Activated naive CD8-positive, alpha-beta T cell treated with anti-CD3 and anti-CD28 coated beads, Interleukin-2, amount 50 U/mL, for 16 hours (primary cell): ENCODE data around the gene CACNB2.

Source experiments
- DNase-seq: peaks from one replicate; pipeline ENCODE4 v3.0.0-alpha.2; 2020; ENCODE audit warnings: low read depth, low spot score

The CACNB2 gene

GRCh38 chr10:18140149-18140956 is at the start of gene CACNB2:
TSS of gene CACNB2 (plus strand) at chr10:18140424.
- no peak for DNase-seq

GRCh38 chr10:18094332-18094731 is 45.9 kb upstream of the CACNB2 start:
- DNase-seq, result no peak

DNA sequence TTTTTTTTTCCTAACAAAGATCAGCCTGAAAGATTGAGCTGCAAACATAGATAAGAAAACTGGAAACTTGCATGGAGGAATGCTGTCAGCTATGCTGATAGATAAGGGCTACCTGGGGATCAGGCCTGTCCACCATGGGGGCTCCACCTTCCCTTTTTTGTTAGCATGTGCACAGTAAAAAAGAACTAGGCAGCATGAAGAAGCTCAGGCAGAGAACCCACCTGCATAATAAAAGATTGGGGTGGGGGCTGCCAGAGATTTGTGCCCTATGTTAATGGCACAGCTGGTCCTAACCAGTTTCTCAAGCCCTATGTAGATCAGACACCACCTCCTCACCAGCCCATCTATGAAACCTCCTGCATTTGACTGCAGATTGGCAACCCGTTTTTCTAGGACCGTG is 45.4 kb upstream of the CACNB2 start:
- DNase-seq, result no peak

DNA sequence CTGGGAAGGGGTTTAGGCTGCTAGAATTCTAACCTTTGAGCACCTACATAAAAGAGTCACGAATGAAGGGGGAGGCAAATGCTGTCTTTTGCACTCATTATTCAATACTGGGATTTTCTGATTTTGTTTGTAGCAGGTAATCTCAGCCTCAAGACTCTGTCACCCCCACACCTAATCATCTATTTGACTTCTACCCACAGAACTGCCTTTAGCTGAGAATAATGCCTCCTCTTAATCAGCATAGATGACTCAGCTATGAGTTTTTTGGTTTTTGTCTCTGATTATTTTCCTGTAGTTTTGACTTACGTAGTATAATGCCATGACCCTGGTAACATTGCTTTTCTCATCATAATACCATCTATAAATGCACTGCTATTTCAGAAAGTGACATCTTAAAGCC is 42.7 kb upstream of the CACNB2 start:
- DNase-seq, result no peak

DNA sequence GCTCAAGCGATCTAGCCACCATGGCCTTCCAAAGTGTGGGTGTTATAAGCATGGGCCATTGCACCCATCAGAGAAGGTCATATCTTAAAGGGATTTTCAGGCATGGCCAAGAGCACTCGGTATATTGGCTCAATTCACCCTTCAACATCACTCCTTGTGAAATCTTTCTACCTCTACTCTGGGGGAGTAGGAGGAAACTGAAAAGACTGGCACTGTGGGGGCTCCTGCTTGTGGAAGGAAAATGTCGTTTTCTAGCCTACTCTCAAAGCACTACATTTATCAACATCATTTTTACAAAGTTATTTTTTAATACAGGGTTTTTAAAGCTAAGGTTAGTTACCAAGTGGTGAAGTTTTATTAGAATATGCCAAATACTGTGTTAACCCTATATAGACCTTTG is 42.0 kb upstream of the CACNB2 start:
- DNase-seq, result no peak

GRCh38 chr10:18099415-18099814 is 40.8 kb upstream of the CACNB2 start:
- DNase-seq, result no peak

- DNase-seq, result no peak
Measured at GRCh38 chr10:18100669-18101068, 39.6 kb upstream of the CACNB2 start.

- no peak for DNase-seq
Measured at GRCh38 chr10:18102404-18102803, 37.8 kb upstream of the CACNB2 start.

GRCh38 chr10:18104223-18104872 is 35.9 kb upstream of the CACNB2 start:
- DNase-seq, result no peak

DNA sequence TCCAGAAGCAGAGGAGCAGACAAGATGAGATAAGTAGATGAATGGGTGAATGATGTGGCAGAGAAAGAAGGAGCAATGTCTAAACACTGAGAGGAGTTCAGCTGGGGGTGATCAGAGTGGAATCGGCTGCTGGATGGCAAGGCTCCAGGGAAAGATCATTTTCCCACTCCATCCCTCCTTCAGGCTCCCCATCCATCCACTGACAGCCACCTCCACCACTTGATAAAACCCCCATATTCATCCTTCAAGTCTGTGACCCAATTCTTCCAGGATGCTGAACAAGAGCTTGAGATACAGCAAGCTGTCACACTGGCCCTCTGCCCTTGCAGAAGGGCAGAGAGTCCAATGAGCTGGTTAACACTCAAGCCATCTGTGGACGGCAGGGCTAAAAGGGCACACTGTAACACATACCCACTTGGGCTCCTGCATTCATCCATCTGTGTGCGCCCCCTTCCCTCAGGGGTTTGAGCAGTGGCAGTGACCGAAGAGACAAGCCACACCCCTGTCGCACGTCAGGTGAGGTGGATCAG is 30.8 kb upstream of the CACNB2 start:
- no peak for DNase-seq

DNA sequence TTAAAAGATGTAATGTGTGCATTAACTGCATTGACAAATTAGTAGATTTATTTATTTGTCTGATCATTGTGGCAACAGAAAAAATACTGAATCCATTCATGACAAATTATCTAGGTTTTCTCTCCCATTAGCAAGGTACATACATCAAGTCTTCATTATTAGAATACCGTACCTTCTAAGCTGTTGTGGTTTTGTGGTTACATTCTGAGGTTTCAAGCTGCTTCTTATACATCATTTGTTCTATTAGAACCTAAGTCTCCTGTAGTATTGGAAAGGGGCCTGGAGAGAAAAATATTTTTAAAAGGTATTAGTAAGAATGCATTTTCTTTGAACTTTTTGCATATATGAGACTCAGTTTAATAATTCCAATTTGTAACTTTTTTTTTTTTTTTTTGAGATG is 26.3 kb upstream of the CACNB2 start:
- DNase-seq, result no peak

- DNase-seq, result no peak
Measured at GRCh38 chr10:18117276-18117675, 22.9 kb upstream of the CACNB2 start.

GRCh38 chr10:18122753-18123152 is 17.5 kb upstream of the CACNB2 start:
- no peak for DNase-seq

GRCh38 chr10:18133046-18133445 is 7.2 kb upstream of the CACNB2 start:
- DNase-seq, result no peak

DNA sequence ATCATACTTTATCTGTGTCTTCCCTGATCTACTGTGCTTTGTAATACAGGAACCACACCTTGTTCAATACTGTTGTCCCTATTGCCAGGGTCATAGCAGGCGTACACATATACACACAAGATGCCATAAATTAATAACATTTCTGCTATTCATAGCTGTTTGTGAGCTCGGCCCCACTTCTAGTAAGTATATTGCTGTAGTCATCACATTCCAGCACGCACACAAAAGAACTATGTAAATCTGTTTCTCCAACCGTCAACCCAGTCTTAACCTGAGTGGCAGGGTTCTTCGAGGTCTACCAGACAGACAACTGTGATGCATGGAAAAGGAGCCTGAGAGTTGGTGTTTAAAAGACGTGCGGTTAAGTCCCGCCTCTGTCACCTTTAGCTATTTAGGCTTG is 5.7 kb upstream of the CACNB2 start:
- no peak for DNase-seq

- DNase-seq, result no peak
Measured at GRCh38 chr10:18134921-18135320, 5.3 kb upstream of the CACNB2 start.

- no peak for DNase-seq
Measured at GRCh38 chr10:18136073-18136791, 4.0 kb upstream of the CACNB2 start.

- DNase-seq, result no peak
Measured at GRCh38 chr10:18137111-18137510, 3.1 kb upstream of the CACNB2 start.

DNA sequence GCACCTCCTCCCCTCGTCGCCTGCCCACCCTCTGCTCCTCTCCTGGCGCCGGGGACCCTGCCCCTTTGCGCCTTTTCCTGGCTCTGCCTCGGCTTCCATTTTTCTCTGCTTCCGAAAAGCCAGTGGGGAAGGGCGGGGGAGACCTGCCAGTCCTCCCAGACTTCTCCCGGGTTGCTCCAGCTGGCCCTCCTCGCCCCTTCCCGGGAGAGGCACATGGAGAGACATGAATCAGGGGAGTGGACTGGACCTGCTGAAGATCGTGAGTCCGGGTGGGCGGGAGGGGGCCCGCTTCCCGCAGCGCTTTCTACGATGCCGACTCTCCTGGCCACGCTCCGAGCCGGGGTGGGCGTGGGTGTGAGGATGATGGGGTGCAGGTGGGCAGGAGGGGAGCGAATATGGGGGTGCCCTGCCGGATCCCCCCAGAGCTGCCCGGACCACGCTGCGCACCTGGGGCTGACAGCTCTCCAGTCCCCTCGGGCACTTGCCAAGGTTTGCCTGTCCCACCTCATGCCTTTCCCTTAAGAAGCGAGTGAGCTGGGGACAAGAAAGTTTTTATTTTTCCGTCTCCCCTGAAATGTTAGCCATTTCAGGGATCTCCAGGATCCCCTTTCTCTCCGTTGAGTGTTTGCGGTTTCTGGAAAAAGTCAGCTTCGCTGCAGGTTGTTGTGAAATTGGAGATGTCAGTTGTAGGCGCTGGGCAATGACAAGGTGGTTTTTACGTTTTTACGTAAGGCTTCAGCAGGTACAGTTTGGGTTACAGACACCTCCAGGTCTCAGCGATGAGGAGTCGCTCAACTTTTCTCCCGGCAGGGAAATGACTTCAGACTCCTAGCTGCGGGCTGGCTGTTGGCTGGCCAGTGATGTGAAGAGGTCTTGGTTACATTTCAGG is 977 bp downstream of the CACNB2 start:
- DNase-seq, result no peak

DNA sequence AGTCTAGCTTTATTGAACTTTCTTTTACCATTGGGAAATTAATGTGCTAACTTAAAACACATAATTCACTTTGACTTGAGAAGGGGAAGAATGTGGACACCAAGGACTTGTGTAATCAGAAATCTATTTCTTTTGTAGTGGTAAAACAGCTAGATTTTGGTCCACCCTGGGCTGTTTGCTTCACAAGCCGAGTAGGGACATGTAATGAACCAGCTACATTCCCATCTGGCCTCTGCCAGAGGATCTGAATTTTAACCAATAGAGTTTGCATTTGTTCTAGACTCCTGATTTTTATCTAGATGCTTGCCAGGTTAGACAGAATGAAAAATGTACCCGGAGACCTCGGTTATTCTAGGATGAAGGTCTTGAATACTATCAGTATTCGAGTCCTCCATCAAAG is 1.9 kb downstream of the CACNB2 start:
- no peak for DNase-seq

DNA sequence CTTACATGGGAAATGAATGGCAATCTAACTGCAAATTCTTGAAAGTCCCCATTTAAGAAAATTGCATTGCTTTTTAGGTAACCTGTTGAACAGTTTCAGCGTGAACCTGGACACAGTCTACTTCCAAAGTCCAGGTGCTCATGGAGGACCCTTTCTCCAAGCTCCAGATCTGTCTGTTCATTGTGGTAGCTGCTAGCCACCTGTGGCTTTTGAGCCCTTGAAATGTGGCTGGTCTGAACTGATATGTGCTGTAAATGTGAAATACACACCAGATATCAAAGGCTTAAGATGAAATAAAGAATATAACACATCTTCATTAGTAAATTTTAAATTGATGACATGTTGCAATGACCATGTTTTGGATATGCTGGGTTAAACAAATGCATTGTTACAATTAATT is 4.2 kb downstream of the CACNB2 start:
- DNase-seq, result no peak
